Stimulated activated CD8-positive, alpha-beta memory T cell treated with anti-CD3 and anti-CD28 coated beads, Interleukin-7, amount 100 ng/mL, for 1 hour (primary cell): ENCODE results near the gene KRT37.

Experiments used
- DNase-seq, 2 donors: peaks; one replicate each; pipeline ENCODE4 v3.0.0-alpha.2; 2020; ENCODE audit warnings: low read depth in 2 of 2

KRT37 gene

GRCh38 chr17:41424111-41424635, at the start of gene KRT37:
KRT37 (minus strand) TSS chr17:41424585; CDS start chr17:41424523, 62 bp downstream.
- no peak for DNase-seq

DNA sequence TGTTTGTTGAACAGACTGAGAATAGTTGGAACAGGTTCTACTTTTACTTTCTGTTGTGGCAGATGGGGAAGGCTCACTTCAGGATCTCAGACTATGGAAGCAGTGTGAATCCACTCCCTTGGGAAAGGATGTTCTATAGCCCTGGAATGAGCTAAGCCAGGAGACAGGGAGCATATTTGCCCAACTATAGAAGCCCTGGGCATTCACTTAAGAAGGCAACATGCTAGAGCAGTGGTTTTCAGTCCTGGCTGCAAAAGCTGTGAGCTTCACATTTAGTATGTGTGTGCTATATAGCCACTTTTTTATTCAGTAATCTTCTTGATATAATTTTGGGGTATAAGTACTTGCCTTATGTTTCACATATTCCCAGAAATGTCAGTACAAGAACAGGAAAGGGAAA, 44.0 kb upstream of the KRT37 start:
- no peak for DNase-seq

GRCh38 chr17:41467561-41467960, 43.2 kb upstream of the KRT37 start:
- DNase-seq, result no peak

DNA sequence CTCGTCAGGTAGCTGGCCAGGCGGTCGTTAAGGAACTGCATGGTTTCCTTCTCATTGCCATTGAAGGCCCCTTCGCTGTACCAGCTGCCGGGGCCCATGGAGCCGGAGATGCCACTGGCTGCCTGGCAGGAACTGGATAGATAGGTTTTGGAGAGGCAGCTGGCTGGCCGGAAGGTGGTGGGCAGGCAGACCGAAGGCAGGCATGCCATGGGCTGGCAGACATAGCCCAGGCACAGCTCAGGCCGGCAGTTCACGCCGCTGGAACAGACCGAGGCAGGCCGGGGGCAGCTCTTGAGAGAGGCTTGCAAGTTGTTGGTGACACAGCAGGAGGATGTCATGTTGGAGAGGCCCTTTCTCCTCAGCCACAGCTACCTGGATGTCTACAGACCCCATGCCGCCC, 42.6 kb upstream of the KRT37 start, which contains the start of gene KRT32:
TSS of gene KRT32 (minus strand) at position 399 of the 400 bp plus-strand sequence. CDS start at position 338, 61 bp downstream.
- no peak for DNase-seq

- no peak for DNase-seq
Observed at GRCh38 chr17:41464682-41465081, 40.3 kb upstream of the KRT37 start.

- DNase-seq, result no peak
Observed at GRCh38 chr17:41464173-41464572, 39.8 kb upstream of the KRT37 start.

DNA sequence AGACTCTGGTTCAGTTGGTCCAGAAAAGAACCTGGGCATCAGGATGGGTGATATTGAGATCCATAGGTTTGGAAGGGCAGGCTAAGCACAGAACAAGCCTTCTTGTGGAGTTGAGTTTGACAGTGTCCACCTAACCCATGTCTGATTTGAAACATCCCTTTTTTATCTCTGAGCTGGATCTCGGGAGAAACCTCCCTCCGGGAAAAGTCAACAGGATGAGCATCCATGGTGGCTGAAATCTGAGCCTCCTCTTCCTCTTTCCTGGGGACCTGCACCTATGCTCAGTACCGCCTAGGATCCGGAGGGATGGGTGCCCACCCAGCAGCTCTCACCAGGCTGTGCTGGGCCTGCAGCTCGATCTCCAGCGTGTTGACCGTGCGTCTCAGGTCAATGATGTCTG, 39.4 kb upstream of the KRT37 start:
- DNase-seq, result no peak

DNA sequence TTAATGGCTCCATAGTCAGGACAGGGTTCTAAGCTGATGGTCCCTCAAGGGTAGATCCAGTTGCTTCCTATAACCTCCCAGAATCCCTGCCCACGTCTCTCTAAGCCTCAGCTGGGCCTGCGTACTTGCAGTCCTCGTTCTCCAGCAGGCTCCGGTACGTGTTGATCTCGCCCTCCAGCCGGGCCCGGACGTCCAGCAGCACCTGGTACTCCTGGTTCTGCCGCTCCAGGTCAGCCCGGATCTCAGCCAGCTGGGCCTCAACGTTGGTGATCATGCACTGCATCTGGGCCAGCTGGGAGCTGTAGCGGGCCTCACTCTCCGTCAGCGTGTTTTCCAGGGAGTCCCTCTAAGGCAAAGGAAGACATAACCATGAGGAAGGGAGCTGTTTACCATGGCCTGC, 38.3 kb upstream of the KRT37 start:
- no peak for DNase-seq

- no peak for DNase-seq
Observed at GRCh38 chr17:41457676-41458075, 33.3 kb upstream of the KRT37 start.

- no peak for DNase-seq
Observed at GRCh38 chr17:41456204-41456603, 31.8 kb upstream of the KRT37 start.

DNA sequence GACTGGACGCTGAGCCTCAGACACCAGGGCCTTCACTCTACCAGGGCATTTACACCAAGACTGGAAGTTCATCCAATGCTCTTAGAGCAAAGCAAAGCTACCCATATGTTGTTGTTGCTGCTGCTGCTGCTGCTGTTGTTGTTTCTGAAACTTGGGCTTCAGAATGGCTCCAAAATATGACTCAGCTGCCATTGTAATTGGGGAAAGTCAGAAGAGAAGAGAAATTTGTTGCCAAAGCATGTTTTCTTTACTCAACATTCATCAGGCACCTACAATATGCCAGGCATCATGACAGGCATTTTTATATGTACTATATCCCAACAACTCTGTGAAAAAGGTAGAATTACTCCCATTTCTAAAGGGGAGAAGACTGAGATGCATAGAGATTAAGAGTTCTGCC, 30.9 kb upstream of the KRT37 start:
- DNase-seq, result no peak

DNA sequence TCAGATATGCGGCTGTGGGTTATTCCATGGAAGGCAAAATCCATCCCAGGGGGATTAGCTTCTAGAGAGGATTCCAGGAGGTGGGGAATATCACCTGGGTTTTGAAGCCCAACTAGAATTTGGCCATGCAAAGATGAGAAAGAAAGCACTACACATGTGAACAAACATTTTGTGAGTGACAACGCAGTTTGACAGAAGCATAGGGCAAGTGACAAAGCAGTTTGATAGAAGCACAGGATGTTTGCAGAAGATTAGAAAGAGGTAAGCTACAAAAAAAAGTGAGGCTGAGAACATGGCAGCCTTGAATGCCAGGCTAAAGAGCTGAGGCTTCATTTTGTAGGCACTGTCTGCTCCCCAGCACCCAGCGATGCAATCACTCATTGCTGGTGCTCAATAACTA, 28.7 kb upstream of the KRT37 start:
- DNase-seq, result no peak

GRCh38 chr17:41452281-41452680, 27.9 kb upstream of the KRT37 start:
- DNase-seq, result no peak

DNA sequence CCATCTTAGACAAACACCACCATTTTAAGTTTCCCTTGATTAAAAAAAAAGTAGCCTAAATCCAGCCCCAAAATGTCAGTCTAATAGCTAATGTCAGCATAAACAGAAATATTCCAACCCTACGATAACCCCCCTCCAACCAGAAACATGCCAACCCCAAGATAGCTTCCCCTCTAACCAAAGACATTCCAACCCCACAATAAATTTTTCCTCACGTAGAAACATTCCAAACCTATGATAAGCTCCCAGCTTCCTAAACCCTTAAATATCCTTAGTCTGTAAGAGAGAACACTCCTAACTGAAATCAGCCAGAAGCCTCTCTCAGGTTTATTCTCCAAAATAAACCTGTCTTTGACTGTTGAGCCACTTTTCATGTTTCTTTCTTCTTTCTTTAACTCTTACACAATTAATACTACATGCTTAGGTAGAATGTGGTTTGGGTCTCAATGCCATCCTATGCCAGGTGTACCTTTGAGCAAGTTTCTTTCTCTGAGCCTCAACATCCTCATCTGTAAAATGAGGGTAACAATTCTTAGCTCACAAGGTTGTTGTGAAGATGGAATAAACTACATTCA, 26.9 kb upstream of the KRT37 start:
- no peak for DNase-seq

DNA sequence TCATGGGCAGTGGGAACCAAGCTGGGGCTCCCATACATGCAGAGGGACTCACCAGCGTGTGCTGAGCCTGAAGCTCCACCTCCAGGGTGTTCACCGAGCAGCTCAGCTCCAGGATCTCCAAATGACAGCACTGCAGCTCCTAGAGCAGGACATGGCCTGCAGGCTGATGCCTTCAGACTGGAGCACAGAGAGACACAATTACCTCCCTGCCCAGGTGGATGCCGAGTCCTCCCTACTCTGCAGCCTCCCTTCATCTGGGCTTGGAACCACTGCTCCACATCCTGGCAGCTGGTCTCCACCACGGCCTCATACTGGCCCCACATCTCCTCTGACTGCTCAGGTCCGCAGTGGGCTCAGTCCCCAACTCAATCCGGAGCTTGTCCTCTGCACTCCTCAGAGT, 24.6 kb upstream of the KRT37 start:
- no peak for DNase-seq

DNA sequence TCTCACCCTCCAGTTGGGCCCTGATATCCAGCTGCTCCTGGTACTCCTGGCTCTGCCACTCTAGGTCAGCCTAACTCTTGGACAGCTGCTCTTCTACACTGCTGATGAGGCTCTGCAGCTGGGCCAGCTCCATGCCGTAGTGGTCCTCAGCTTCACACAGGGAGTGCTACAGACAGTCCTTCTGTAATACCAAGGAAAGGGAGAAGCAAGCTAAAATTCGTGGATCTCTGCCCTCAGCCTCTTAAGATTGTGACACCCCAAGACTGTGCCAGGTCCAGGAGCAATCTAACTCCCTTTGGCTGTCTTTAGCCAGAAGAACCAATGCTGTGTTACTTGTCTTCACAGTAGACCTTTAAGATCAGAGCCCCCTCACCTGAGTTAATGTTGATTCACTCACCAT, 24.1 kb upstream of the KRT37 start:
- DNase-seq, result no peak

- no peak for DNase-seq
Observed at GRCh38 chr17:41446806-41447205, 22.4 kb upstream of the KRT37 start.

DNA sequence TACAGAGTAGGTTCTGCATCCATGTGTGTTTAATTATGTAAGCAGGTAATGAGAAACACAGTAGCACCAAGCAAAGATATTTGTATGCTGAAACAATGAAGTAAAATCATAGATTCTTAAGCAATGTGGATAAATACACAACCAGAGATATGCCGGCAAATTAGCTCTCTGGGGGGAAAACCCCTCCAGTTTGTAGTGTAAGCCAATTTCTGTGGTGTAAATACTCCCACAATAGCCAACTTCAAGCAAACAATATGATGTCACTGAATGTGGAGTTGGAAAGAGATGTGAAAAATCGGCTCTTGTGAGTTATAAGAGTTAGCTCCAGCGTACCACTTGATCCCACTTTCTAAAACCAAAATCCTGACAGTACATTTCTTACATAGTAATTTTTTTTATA, 20.3 kb upstream of the KRT37 start:
- no peak for DNase-seq

DNA sequence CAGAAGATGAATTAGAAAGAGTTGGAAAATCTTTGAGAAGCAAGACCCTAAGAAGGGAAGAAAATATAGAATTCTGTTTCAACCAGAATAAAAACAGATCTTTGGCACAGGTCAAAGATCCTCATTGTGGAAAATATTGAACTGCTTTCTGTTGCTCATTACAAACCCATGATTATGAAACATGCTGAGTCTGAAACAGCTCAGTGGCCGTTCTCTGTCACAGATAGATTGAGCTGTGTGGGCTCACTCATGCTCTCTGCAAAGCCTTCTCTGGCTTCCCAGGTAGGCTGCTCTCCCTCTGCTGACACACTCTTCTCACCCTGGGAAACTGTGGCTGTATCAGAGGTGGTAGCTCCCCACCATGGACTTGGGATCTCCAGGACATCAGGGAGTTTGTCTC, 19.8 kb upstream of the KRT37 start:
- DNase-seq, result no peak

DNA sequence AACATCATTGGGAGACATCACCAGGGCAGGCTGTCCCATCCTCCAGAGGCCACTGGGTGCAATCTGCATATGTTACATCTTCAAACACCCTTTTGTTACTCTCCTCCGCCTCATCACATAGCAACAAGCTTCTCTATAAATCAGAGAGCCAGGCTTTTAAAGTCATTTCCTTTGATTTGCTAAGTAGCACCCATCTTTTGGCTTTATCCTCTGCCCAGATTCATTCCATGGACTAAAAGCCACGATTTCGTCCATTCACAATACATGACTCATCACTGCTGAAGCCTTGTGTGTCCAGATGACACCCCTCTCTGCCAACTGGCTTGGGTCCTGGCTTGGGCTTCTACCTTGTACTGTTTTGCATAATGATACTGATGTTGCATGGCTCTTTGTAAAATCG, 18.4 kb upstream of the KRT37 start:
- DNase-seq, result no peak

GRCh38 chr17:41440531-41441033, 16.2 kb upstream of the KRT37 start, which contains the start of gene KRT38:
KRT38 (minus strand) TSS chr17:41440983; CDS start chr17:41440921, 62 bp downstream.
- DNase-seq, result no peak

DNA sequence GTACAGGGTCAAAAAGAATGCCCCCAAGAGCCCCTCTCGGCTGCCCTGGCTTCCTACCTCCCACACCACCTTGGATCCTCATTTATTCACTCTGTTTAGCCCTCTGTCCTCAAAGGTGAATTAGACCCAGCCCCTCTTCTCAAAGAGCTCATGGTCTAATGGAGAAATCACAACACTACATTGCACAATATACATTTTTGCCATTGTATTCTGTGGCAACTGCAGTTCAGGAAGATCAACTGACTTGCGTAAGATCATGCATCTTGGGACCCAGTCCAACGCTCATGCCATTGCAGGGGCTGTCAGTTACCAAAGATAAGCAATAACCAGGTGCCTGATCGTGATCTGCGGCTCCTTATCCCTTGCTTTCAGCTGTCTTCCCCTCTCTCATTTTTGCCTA, 15.0 kb upstream of the KRT37 start:
- no peak for DNase-seq

GRCh38 chr17:41437769-41438168, 13.4 kb upstream of the KRT37 start:
- no peak for DNase-seq

DNA sequence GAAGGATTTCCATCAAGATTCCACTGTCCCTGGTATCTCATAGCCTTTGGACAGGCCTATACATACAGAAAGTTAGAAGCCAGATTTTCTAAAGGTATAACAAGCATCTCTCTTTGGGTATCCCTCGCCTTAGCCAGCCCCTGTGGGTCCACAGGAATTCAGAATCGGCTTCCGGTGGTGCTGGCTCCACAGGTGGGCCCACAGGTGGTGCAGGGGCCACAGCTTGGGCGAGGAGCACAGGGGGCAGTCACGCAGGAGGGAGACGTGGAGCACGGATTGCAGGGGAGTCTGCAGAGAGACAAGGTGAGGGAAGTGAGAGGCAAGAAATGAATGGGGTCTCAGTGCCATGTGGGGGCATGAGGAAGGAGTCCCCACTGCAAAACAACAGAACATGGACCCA, 12.9 kb upstream of the KRT37 start:
- no peak for DNase-seq
